Suprapubic skin (tissue), 4 donors: Measurements from ENCODE around the gene ZCCHC13.

Source experiments
- EP300 ChIP-seq: sonication (generic); formaldehyde crosslinking; IDR thresholded peaks from one replicate; pipeline ENCODE4 v1.6.1; 2017; ENCODE audit warnings: antibody characterized with exemption
- POLR2A ChIP-seq, 2 donors: fragments of 450-650 bp; IDR thresholded peaks; one replicate each; pipeline ENCODE4 v1.6.1; 2017; ENCODE audit warnings: antibody characterized with exemption in 2 of 2, mild to moderate bottlenecking in 2 of 2, moderate library complexity in 2 of 2
- POLR2AphosphoS5 ChIP-seq, 3 donors: sonication (generic); formaldehyde crosslinking; IDR thresholded peaks; one replicate each; pipeline ENCODE4 v1.6.1; 2017; ENCODE audit warnings: antibody characterized with exemption in 3 of 3
- TF ChIP-seq, protein P1 (sequence below), 2 donors: fragments of 200-600 bp in 1 of 2; fragments of 450-650 bp in 1 of 2; sonication (generic) in 1 of 2; IDR thresholded peaks; one replicate each; pipeline ENCODE4 v1.5.1; 2016 to 2019; ENCODE audit warnings: antibody characterized with exemption in 2 of 2, mild to moderate bottlenecking in 1 of 2, moderate library complexity in 1 of 2

DNA sequence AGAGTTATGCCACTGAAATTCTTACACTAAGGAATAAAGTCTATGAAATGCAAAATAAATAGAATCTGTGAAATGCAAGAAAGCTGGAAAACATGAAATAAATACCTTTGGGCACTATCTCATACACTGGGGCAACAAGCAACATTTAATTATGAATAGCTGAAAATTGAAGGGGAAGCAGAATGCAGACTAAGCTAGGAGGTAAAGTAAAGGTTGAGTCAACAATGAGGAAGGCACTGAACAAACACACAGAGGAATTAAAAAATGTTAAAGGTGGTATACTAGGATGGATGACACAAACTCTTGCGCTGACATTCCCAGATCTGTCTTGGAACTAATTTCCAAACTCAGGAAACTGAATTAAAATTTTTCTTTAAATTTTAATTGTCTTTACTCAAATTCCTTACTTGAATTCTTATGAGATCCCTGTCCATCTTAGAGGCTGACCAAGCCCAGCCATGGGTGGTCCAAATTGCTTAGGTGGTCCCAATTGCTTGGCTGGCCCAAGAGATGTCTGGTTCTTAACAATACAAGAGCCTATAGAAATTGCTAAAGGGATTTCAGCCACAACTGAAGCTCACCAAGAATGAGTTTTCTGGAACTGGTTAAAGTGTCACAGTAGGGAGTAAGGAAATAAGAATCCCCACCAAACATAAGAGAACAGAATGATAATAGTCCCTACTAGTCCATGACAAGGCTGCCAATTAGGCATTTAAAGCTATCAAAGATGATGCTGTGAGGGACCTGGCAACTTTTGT lies 41.3 kb upstream of the ZCCHC13 start:
- TF ChIP-seq POLR2A (IDR thresholded peaks at IDR 0.05) (no peak), EP300 (no peak), POLR2AphosphoS5 (IDR thresholded peaks at IDR 0.05) (no peak)
- TF ChIP-seq, protein P1, sequence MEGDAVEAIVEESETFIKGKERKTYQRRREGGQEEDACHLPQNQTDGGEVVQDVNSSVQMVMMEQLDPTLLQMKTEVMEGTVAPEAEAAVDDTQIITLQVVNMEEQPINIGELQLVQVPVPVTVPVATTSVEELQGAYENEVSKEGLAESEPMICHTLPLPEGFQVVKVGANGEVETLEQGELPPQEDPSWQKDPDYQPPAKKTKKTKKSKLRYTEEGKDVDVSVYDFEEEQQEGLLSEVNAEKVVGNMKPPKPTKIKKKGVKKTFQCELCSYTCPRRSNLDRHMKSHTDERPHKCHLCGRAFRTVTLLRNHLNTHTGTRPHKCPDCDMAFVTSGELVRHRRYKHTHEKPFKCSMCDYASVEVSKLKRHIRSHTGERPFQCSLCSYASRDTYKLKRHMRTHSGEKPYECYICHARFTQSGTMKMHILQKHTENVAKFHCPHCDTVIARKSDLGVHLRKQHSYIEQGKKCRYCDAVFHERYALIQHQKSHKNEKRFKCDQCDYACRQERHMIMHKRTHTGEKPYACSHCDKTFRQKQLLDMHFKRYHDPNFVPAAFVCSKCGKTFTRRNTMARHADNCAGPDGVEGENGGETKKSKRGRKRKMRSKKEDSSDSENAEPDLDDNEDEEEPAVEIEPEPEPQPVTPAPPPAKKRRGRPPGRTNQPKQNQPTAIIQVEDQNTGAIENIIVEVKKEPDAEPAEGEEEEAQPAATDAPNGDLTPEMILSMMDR (IDR thresholded peaks at IDR 0.05), result no peak
